ENCODE data around the gene RAVER2.

GRCh38 chr1:64748222-64748621 lies 3.3 kb downstream of the RAVER2 start:
- TF ChIP-seq CTCF (IDR thresholded peaks at IDR 0.05; ENCODE audit: poor library complexity) (no peak), EZH2 (IDR thresholded peaks at IDR 0.05; ENCODE audit: borderline replicate concordance) (no peak)
